Choroid plexus epithelial cell (primary cell): ENCODE measurements around the gene ARHGAP26.

Source experiments
- DNase-seq: peaks from one replicate; pipeline ENCODE4 v3.0.0-alpha.2; 2010; ENCODE audit warnings: low read depth
- H3K4me3 ChIP-seq: 2 replicates; pipeline ENCODE4 v1.5.1; 2011; ENCODE audit warnings: low read depth, mild to moderate bottlenecking, control low read depth, low read length, moderate library complexity
- CTCF ChIP-seq: conservative IDR thresholded peaks from 2 replicates; pipeline ENCODE4 v1.5.1; 2011; ENCODE audit warnings: low read depth, mild to moderate bottlenecking, control low read depth, inconsistent platforms, low read length, moderate library complexity

The ARHGAP26 gene

GRCh38 chr5:143025971-143026370 is 255.8 kb downstream of the ARHGAP26 start:
- no peak for TF ChIP-seq CTCF
- DNase-seq: no peak
- no peak overlapping the region for H3K4me3 ChIP-seq

- no peak for DNase-seq
- no peak overlapping the region for H3K4me3 ChIP-seq
- TF ChIP-seq CTCF: no peak
These were observed 256.2 kb downstream of the ARHGAP26 start for GRCh38 chr5:143026380-143026779.

GRCh38 chr5:143029293-143029692 is 259.1 kb downstream of the ARHGAP26 start:
- DNase-seq: no peak
- no peak for TF ChIP-seq CTCF
- no peak overlapping the region for H3K4me3 ChIP-seq

- no peak for TF ChIP-seq CTCF
- DNase-seq: no peak
- H3K4me3 ChIP-seq: no peak overlapping the region
These were observed 260.2 kb downstream of the ARHGAP26 start for GRCh38 chr5:143030349-143030748.

- TF ChIP-seq CTCF: no peak
- H3K4me3 ChIP-seq: no peak overlapping the region
- DNase-seq: no peak
These were observed 261.8 kb downstream of the ARHGAP26 start for GRCh38 chr5:143031781-143032580.

GRCh38 chr5:143032581-143032836 is 262.3 kb downstream of the ARHGAP26 start:
- no peak overlapping the region for H3K4me3 ChIP-seq
- no peak for TF ChIP-seq CTCF
- DNase-seq: no peak

- peak; percentile 75 for DNase-seq
These were observed 263.5 kb downstream of the ARHGAP26 start for GRCh38 chr5:143033535-143034250.

More at GRCh38 chr5:143033535-143034250, 263.5 kb downstream of the ARHGAP26 start:
- H3K4me3 ChIP-seq: no peak overlapping the region
- no peak for TF ChIP-seq CTCF
